Neuronal stem cell (in vitro differentiated cells): ENCODE results near the gene GRPR.

Experiments
- DNase-seq: peaks from one replicate; pipeline ENCODE4 v3.0.0-alpha.2; 2013; ENCODE audit warnings: low spot score
- H2AFZ ChIP-seq: one replicate; pipeline ENCODE4 v1.6.1; 2013; ENCODE audit warnings: mild to moderate bottlenecking, low read length, inconsistent platforms
- H2AK5ac ChIP-seq: 2 replicates; pipeline ENCODE4 v1.6.1; 2013; ENCODE audit warnings: low read depth, mild to moderate bottlenecking, inconsistent platforms, low read length, moderate library complexity, mixed read lengths
- H2BK120ac ChIP-seq: 2 replicates; pipeline ENCODE4 v1.6.1; 2013; ENCODE audit warnings: low read depth, mild to moderate bottlenecking, inconsistent platforms, low read length, moderate library complexity, mixed read lengths
- H2BK12ac ChIP-seq: one replicate; pipeline ENCODE4 v1.6.1; 2013; ENCODE audit warnings: low read length, inconsistent platforms
- H2BK15ac ChIP-seq: 2 replicates; pipeline ENCODE4 v1.6.1; 2013; ENCODE audit warnings: mild to moderate bottlenecking, low read length, inconsistent platforms, mixed read lengths
- H2BK5ac ChIP-seq: one replicate; pipeline ENCODE4 v1.6.1; 2013; ENCODE audit warnings: inconsistent platforms, mild to moderate bottlenecking, low read length, moderate library complexity
- H3K14ac ChIP-seq: one replicate; pipeline ENCODE4 v1.6.1; 2013; ENCODE audit warnings: low read length, inconsistent platforms
- H3K18ac ChIP-seq: 2 replicates; pipeline ENCODE4 v1.6.1; 2013; ENCODE audit warnings: low read length, inconsistent platforms
- H3K23ac ChIP-seq: 2 replicates; pipeline ENCODE4 v1.6.1; 2013; ENCODE audit warnings: low read depth, mild to moderate bottlenecking, mixed read lengths, low read length, inconsistent platforms; ENCODE audit not compliant: poor library complexity
- H3K27ac ChIP-seq: replicated peaks from 3 replicates; pipeline ENCODE4 v1.5.1; 2013; ENCODE audit warnings: low read length, inconsistent platforms
- H3K27me3 ChIP-seq, 3 experiments: 2 replicates each; pipeline ENCODE4 v1.6.1; 2013; ENCODE audit warnings: low read length in 3 of 3, mild to moderate bottlenecking in 2 of 3, inconsistent platforms in 1 of 3, low read depth in 1 of 3, mixed read lengths in 1 of 3, moderate library complexity in 1 of 3; ENCODE audit not compliant: control insufficient read depth in 3 of 3, insufficient read depth in 3 of 3
- H3K36me3 ChIP-seq, 2 donors: replicated peaks in 1 of 2; 2 replicates each; pipeline ENCODE4 v1.6.1; 2013; ENCODE audit warnings: low read length in 2 of 2; ENCODE audit not compliant: control insufficient read depth in 2 of 2, insufficient read depth in 2 of 2
- H3K4ac ChIP-seq: 2 replicates; pipeline ENCODE4 v1.6.1; 2013; ENCODE audit warnings: inconsistent platforms, mild to moderate bottlenecking, low read length, moderate library complexity
- H3K4me1 ChIP-seq, 2 donors: 1 replicate in 1 of 2; 2 replicates in 1 of 2; pipeline ENCODE4 v1.6.1; 2013; ENCODE audit warnings: low read length in 2 of 2, low read depth in 1 of 2; ENCODE audit not compliant: control insufficient read depth in 2 of 2, insufficient read depth in 1 of 2
- H3K4me2 ChIP-seq: one replicate; pipeline ENCODE4 v1.6.1; 2013; ENCODE audit warnings: mild to moderate bottlenecking, low read length, inconsistent platforms; ENCODE audit not compliant: insufficient read depth, poor library complexity, severe bottlenecking
- H3K4me3 ChIP-seq, 2 donors: 2 replicates each; pipeline ENCODE4 v1.5.1; 2013; ENCODE audit warnings: low read length in 2 of 2, mild to moderate bottlenecking in 2 of 2, inconsistent platforms in 1 of 2, moderate library complexity in 1 of 2
- H3K79me1 ChIP-seq: one replicate; pipeline ENCODE4 v1.6.1; 2013; ENCODE audit warnings: low read depth, mild to moderate bottlenecking, inconsistent platforms, low read length, moderate library complexity
- H3K9ac ChIP-seq: one replicate; pipeline ENCODE4 v1.6.1; 2013; ENCODE audit warnings: mild to moderate bottlenecking, low read depth, low read length, inconsistent platforms; ENCODE audit not compliant: poor library complexity
- H3K9me3 ChIP-seq, 2 donors: replicated peaks in 1 of 2; 2 replicates each; pipeline versions ENCODE3 to v1.6.1; 2013; ENCODE audit warnings: low read length in 2 of 2, mild to moderate bottlenecking in 2 of 2, inconsistent platforms in 1 of 2, low read depth in 1 of 2, mixed read lengths in 1 of 2, moderate library complexity in 1 of 2; ENCODE audit not compliant: control insufficient read depth in 2 of 2, insufficient read depth in 1 of 2
- H4K8ac ChIP-seq: one replicate; pipeline ENCODE4 v1.6.1; 2013; ENCODE audit warnings: low read depth, mild to moderate bottlenecking, inconsistent platforms, low read length, moderate library complexity
- H4K91ac ChIP-seq: one replicate; pipeline ENCODE4 v1.6.1; 2013; ENCODE audit warnings: low read length, low read depth, mild to moderate bottlenecking, inconsistent platforms; ENCODE audit not compliant: poor library complexity
- WGBS, 2 donors: extraction: QIAGEN DNeasy Blood & Tissue Kit; methylation state at CpG; one replicate each; pipeline ENCODE4 v1.1.7; 2013; ENCODE audit warnings: missing lambda C conversion rate in 2 of 2, mixed read lengths in 1 of 2; ENCODE audit not compliant: insufficient read length in 2 of 2, insufficient replicate concordance in 1 of 2; ENCODE audit errors: extremely low coverage in 2 of 2; 5-methylcytosine and 5-hydroxymethylcytosine counted together

Gene GRPR

DNA sequence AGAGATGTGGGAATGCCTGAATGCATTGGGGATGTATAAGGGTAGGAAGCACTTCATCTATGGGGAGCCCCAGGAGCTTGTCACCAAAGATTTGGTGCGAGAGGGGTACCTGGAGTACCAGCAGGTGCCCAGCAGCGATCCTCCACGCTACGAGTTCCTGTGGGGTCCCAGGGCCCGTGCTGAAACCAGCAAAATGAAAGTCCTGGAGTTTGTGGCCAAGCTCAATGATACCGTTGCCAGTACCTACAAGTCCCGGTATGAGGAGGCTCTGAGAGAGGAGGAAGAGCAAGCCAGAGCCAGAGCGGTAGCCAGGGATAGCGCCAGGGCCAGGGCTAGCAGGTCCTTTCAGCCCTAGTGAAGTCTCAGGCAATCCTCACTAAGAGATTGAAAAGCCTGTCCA is 47.7 kb downstream of the GRPR start:
- no peaks in the 10 kb centered on the region for H3K36me3 ChIP-seq
- H3K18ac ChIP-seq = no peak overlapping the region
- no peak overlapping the region for H2AK5ac ChIP-seq
- no peak overlapping the region for H2AFZ ChIP-seq
- no peaks in the 10 kb centered on the region for H3K4me1 ChIP-seq
- H3K4me2 ChIP-seq = no peak overlapping the region
- H3K9ac ChIP-seq = no peak overlapping the region
- no peak overlapping the region for H2BK5ac ChIP-seq
- no peak overlapping the region for H3K4ac ChIP-seq
- H2BK12ac ChIP-seq = no peak overlapping the region
- no peak overlapping the region for H3K23ac ChIP-seq
- peaks cover 2% of the 10 kb centered on the region for H3K79me1 ChIP-seq
- no peaks in the 10 kb centered on the region for H3K9me3 ChIP-seq
- no peak for DNase-seq
- no peak overlapping the region for H3K27ac ChIP-seq
- H4K91ac ChIP-seq = no peak overlapping the region
- no CpG with 5 or more reads among the region's 9 CpGs for WGBS, 2 donors
- no peak overlapping the region for H4K8ac ChIP-seq
- no peak overlapping the region for H2BK15ac ChIP-seq
- H2BK120ac ChIP-seq = no peak overlapping the region
- H3K14ac ChIP-seq = no peak overlapping the region
- no peak overlapping the region for H3K4me3 ChIP-seq
- H3K27me3 ChIP-seq = no peaks in the 10 kb centered on the region

DNA sequence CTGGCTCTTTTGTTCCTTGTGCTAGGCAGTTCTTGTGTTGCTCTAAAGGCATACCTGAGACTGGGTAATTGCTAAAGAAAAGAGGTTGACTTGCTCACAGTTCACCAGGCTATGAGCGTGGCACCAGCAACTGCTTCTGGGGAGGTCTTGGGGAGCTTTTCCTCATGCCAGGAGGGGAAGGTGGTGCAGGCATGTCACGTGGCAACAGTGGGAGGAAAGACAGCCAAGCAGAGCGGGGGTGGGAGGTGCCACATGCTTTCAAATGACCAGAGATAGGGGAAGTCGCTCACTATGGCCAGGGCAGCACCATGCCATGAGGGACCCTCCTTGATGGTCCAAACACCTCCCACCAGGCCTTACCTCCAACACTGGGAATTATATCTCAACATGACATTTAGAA is 48.6 kb downstream of the GRPR start:
- no peak for DNase-seq
- H3K4me1 ChIP-seq = no peaks in the 10 kb centered on the region
- H2AK5ac ChIP-seq = no peak overlapping the region
- no peak overlapping the region for H4K91ac ChIP-seq
- peaks cover 2% of the 10 kb centered on the region for H3K79me1 ChIP-seq
- H2AFZ ChIP-seq = no peak overlapping the region
- H3K27me3 ChIP-seq = no peaks in the 10 kb centered on the region
- H3K18ac ChIP-seq = no peak overlapping the region
- H3K9me3 ChIP-seq = no peaks in the 10 kb centered on the region
- H3K14ac ChIP-seq = no peak overlapping the region
- no peak overlapping the region for H3K4me3 ChIP-seq
- no peak overlapping the region for H3K27ac ChIP-seq
- H3K4ac ChIP-seq = no peak overlapping the region
- no peak overlapping the region for H2BK15ac ChIP-seq
- H2BK12ac ChIP-seq = no peak overlapping the region
- WGBS, 2 donors = no CpG with 5 or more reads among the region's 4 CpGs
- H3K36me3 ChIP-seq = no peaks in the 10 kb centered on the region
- no peak overlapping the region for H2BK5ac ChIP-seq
- no peak overlapping the region for H3K23ac ChIP-seq
- H3K9ac ChIP-seq = no peak overlapping the region
- no peak overlapping the region for H3K4me2 ChIP-seq
- no peak overlapping the region for H4K8ac ChIP-seq
- H2BK120ac ChIP-seq = no peak overlapping the region

DNA sequence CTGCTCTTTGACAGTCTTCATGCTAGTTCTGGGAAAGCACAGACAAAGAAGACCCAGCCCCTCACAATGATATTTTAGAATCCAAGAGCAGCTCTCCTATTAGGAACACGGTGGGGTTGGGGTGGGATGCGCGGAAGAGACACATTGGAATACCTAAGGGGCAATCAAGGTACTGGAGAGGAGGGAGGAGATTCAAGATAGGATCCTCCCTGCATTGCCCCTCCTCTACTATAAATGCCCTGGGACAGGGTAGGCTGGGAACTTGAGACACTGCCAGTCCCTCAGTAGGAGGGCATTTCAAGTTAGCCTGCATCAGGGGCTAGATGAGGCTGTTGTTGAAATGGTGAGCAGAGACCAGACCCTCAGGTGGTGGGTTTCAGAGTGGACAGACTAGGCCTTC is 49.0 kb downstream of the GRPR start:
- DNase-seq = no peak
- Histone ChIP-seq H3K4me2 (no peak overlapping the region), H2AK5ac (no peak overlapping the region), H3K4me1 (no peaks in the 10 kb centered on the region), H2BK5ac (no peak overlapping the region), H3K23ac (no peak overlapping the region), H3K79me1 (peaks cover 2% of the 10 kb centered on the region), H3K18ac (no peak overlapping the region), H3K9me3 (no peaks in the 10 kb centered on the region), H2AFZ (no peak overlapping the region), H3K27ac (no peak overlapping the region), H2BK12ac (no peak overlapping the region), H4K8ac (no peak overlapping the region), H3K9ac (no peak overlapping the region), H2BK15ac (no peak overlapping the region), H3K36me3 (no peaks in the 10 kb centered on the region), H3K27me3 (no peaks in the 10 kb centered on the region), H3K14ac (no peak overlapping the region), H4K91ac (no peak overlapping the region), H3K4ac (no peak overlapping the region), H3K4me3 (no peak overlapping the region), H2BK120ac (no peak overlapping the region)
- no CpG with 5 or more reads among the region's 3 CpGs for WGBS, 2 donors

DNA sequence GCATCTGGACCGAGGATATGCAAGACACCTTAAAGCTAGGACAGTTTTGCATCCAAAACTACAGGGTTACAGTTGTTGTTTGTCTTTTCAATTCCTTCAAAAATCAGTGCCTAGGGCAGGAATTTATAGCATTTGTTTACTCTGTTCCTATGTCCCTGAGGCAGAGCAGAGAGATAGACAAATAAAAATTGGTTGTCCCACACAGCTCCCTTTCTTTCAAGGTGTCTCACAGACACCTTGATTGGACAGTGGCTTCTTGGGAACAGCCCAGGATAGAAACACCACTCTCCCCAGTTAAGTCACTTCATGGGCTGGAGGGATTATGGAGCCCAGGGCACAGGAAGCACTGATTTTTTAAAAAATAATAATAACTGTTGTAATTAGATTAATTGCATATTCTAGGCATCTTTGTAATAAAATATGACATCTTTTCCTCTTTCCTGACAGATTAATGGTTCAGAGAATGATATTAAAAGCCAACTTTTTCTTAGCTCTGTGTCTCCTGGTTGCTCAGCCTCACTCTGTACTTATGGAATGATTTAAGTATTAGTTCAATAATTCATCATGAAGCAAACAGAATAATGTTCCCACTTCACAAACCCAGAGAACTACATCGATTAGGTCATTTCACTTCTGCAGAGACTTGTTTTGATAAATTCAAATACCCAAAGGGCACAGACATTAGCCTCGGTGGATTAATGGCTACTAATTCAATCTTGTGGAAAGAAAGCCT is 52.1 kb downstream of the GRPR start:
- Histone ChIP-seq H3K4me2 (no peak overlapping the region), H2BK12ac (no peak overlapping the region), H4K8ac (no peak overlapping the region), H3K9ac (no peak overlapping the region), H2BK120ac (no peak overlapping the region), H3K4ac (no peak overlapping the region), H3K36me3 (no peaks in the 10 kb centered on the region), H2BK5ac (no peak overlapping the region), H2AK5ac (no peak overlapping the region), H3K14ac (no peak overlapping the region), H2BK15ac (no peak overlapping the region), H2AFZ (no peak overlapping the region), H3K27me3 (no peaks in the 10 kb centered on the region), H3K4me1 (no peaks in the 10 kb centered on the region), H3K23ac (no peak overlapping the region), H3K4me3 (no peak overlapping the region), H4K91ac (no peak overlapping the region), H3K9me3 (no peaks in the 10 kb centered on the region), H3K18ac (no peak overlapping the region), H3K79me1 (peaks cover 2% of the 10 kb centered on the region), H3K27ac (no peak overlapping the region)
- no peak for DNase-seq
- no CpG with 5 or more reads among the region's 3 CpGs for WGBS, 2 donors
